ENCODE results near the gene HSPA12B. TPM values are rescaled to one million over a fixed set of nuclear protein-coding genes. Genes with fewer than 3 reads are reported as not detected.
A peak's percentile ranks its signal among the peaks of the same experiment; 100 is the strongest.

HSPA12B gene
- total and polyA plus RNA-seq, 2 of the 13 experiments (the other 11 are each of a cell fraction or from before 2014, with no cell fraction given) = 0.01 TPM; not detected in 1

- TF ChIP-seq ZNF337 (CRISPR knock-in tag; IDR thresholded peaks at IDR 0.05; ENCODE audit: borderline replicate concordance, low read depth) (no peak), ZNF878 (CRISPR knock-in tag; IDR thresholded peaks at IDR 0.05) (no peak), SAP130 (CRISPR knock-in tag; IDR thresholded peaks at IDR 0.05; ENCODE audit: low read depth) (no peak), DZIP1 (CRISPR knock-in tag; IDR thresholded peaks at IDR 0.05) (0 out of 2 replicates have a peak, but pooled peaks have one; percentile 37), JARID2 (CRISPR knock-in tag; IDR thresholded peaks at IDR 0.05; ENCODE audit: insufficient replicate concordance) (no peak), STAT5B (CRISPR knock-in tag; IDR thresholded peaks at IDR 0.05) (no peak), RFX3 (CRISPR knock-in tag; IDR thresholded peaks at IDR 0.05) (no peak), ZC3H13 (CRISPR knock-in tag; IDR thresholded peaks at IDR 0.05) (no peak), TBX2 (CRISPR knock-in tag; IDR thresholded peaks at IDR 0.05; ENCODE audit: borderline replicate concordance) (no peak), ZEB1 (IDR thresholded peaks at IDR 0.05; ENCODE audit: insufficient replicate concordance, low read depth) (no peak), SMAD3 (CRISPR knock-in tag; IDR thresholded peaks at IDR 0.05) (no peak), ZNF747 (CRISPR knock-in tag; IDR thresholded peaks at IDR 0.05; ENCODE audit: borderline replicate concordance) (no peak), RARA (CRISPR knock-in tag; IDR thresholded peaks at IDR 0.05) (no peak), SOX13 (IDR thresholded peaks at IDR 0.05) (no peak), SOX13 (CRISPR knock-in tag; conservative IDR thresholded peaks at IDR 0.05 in 1 of 2, IDR thresholded peaks at IDR 0.05 in 1 of 2) (no peak), ZFP82 (CRISPR knock-in tag; IDR thresholded peaks at IDR 0.05; ENCODE audit: borderline replicate concordance) (no peak), GTF3A (CRISPR knock-in tag; conservative IDR thresholded peaks at IDR 0.05) (no peak), CC2D1A (CRISPR knock-in tag; IDR thresholded peaks at IDR 0.05) (no peak)
- TF ChIP-seq, protein P1, sequence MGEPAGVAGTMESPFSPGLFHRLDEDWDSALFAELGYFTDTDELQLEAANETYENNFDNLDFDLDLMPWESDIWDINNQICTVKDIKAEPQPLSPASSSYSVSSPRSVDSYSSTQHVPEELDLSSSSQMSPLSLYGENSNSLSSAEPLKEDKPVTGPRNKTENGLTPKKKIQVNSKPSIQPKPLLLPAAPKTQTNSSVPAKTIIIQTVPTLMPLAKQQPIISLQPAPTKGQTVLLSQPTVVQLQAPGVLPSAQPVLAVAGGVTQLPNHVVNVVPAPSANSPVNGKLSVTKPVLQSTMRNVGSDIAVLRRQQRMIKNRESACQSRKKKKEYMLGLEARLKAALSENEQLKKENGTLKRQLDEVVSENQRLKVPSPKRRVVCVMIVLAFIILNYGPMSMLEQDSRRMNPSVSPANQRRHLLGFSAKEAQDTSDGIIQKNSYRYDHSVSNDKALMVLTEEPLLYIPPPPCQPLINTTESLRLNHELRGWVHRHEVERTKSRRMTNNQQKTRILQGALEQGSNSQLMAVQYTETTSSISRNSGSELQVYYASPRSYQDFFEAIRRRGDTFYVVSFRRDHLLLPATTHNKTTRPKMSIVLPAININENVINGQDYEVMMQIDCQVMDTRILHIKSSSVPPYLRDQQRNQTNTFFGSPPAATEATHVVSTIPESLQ (CRISPR knock-in tag; conservative IDR thresholded peaks at IDR 0.05) = no peak
- TF ChIP-seq, protein P2, sequence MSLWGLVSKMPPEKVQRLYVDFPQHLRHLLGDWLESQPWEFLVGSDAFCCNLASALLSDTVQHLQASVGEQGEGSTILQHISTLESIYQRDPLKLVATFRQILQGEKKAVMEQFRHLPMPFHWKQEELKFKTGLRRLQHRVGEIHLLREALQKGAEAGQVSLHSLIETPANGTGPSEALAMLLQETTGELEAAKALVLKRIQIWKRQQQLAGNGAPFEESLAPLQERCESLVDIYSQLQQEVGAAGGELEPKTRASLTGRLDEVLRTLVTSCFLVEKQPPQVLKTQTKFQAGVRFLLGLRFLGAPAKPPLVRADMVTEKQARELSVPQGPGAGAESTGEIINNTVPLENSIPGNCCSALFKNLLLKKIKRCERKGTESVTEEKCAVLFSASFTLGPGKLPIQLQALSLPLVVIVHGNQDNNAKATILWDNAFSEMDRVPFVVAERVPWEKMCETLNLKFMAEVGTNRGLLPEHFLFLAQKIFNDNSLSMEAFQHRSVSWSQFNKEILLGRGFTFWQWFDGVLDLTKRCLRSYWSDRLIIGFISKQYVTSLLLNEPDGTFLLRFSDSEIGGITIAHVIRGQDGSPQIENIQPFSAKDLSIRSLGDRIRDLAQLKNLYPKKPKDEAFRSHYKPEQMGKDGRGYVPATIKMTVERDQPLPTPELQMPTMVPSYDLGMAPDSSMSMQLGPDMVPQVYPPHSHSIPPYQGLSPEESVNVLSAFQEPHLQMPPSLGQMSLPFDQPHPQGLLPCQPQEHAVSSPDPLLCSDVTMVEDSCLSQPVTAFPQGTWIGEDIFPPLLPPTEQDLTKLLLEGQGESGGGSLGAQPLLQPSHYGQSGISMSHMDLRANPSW (CRISPR knock-in tag; IDR thresholded peaks at IDR 0.05; ENCODE audit: borderline replicate concordance) = no peak
- TF ChIP-seq, protein P3, sequence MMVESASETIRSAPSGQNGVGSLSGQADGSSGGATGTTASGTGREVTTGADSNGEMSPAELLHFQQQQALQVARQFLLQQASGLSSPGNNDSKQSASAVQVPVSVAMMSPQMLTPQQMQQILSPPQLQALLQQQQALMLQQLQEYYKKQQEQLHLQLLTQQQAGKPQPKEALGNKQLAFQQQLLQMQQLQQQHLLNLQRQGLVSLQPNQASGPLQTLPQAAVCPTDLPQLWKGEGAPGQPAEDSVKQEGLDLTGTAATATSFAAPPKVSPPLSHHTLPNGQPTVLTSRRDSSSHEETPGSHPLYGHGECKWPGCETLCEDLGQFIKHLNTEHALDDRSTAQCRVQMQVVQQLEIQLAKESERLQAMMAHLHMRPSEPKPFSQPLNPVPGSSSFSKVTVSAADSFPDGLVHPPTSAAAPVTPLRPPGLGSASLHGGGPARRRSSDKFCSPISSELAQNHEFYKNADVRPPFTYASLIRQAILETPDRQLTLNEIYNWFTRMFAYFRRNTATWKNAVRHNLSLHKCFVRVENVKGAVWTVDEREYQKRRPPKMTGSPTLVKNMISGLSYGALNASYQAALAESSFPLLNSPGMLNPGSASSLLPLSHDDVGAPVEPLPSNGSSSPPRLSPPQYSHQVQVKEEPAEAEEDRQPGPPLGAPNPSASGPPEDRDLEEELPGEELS (CRISPR knock-in tag; IDR thresholded peaks at IDR 0.05) = no peak
Measured at GRCh38 chr20:3705970-3706739, 26.3 kb upstream of the HSPA12B start (continued).

Measured in HepG2 (cell line).